ENCODE measurements around the gene ATP5F1B.

DNA sequence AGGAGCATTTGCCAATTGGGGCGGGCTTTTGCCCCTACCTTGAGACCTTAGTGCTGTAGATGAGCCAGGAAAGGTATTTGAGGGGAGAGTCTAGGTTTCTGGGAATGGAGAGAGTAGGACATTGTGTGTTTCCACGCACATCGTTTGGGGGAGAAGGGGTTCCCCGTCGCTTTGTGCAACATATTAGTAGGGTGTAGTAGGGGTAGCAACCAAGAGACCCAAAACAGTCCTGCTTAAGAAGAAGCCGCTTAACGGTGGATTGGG is 43.0 kb upstream of the ATP5F1B start:
- TF ChIP-seq, protein P1, sequence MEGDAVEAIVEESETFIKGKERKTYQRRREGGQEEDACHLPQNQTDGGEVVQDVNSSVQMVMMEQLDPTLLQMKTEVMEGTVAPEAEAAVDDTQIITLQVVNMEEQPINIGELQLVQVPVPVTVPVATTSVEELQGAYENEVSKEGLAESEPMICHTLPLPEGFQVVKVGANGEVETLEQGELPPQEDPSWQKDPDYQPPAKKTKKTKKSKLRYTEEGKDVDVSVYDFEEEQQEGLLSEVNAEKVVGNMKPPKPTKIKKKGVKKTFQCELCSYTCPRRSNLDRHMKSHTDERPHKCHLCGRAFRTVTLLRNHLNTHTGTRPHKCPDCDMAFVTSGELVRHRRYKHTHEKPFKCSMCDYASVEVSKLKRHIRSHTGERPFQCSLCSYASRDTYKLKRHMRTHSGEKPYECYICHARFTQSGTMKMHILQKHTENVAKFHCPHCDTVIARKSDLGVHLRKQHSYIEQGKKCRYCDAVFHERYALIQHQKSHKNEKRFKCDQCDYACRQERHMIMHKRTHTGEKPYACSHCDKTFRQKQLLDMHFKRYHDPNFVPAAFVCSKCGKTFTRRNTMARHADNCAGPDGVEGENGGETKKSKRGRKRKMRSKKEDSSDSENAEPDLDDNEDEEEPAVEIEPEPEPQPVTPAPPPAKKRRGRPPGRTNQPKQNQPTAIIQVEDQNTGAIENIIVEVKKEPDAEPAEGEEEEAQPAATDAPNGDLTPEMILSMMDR (IDR thresholded peaks at IDR 0.05), result no peak
- no peak for TF ChIP-seq POLR2A (IDR thresholded peaks at IDR 0.05)

All from testis (tissue), 2 donors.